Erythroblast (primary cell): ENCODE measurements around the gene RNF144A.
A peak's percentile ranks its signal among the peaks of the same experiment; 100 is the strongest.

Experiments used
- GATA1 ChIP-seq: IDR thresholded peaks from 2 replicates; pipeline ENCODE4 v1.6.1; 2011; ENCODE audit warnings: low read depth, mild to moderate bottlenecking, control low read depth, low read length, moderate library complexity
- POLR2A ChIP-seq: IDR thresholded peaks from 2 replicates; pipeline ENCODE4 v1.6.1; 2011; ENCODE audit warnings: mild to moderate bottlenecking, low read length

- TF ChIP-seq POLR2A, result peak; percentile 50
- TF ChIP-seq GATA1, result no peak
Measured at GRCh38 chr2:6878549-6878948, 38.7 kb upstream of the RNF144A start.
